ENCODE data around the gene ELF1.

The ELF1 gene

DNA sequence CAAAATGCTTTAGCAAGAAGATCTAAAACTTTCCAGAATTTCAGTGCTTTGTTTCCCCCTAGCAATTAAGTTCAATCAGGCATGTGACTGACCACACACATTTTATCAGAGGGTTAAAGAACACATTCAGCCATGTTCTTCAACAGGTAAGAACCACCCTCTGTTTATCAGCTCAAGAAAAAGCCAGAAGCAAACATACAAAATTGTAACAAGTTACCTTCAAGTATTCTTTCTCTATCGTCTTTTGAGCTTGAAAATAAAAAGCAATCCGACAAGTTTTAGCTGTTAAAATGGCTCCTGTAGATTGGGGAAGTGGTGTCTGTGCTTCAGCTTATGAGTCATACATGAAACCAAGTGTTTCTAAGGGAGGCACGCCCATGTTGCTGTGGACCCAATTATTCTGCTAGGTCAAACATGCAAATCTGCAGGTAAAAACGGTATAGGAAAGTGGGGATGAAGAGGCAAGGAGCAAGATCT, at the start of gene ELF1:
ELF1 (minus strand) TSS at position 306 of the 477 bp plus-strand sequence. CDS start 37,262 bp downstream, outside the sequence.
- H3K36me3 ChIP-seq (ENCODE audit: insufficient read depth, low read length), result peaks cover 6% of the 10 kb centered on the region
- peaks cover 42% of the 10 kb centered on the region for H4K20me1 ChIP-seq (ENCODE audit: insufficient read depth, low read length, poor library complexity, severe bottlenecking)
- H3K27me3 ChIP-seq (ENCODE audit: insufficient read depth, low read length, poor library complexity, severe bottlenecking), result no peaks in the 10 kb centered on the region
- H3F3A ChIP-seq (ENCODE audit: low read depth), result peaks cover 3% of the 10 kb centered on the region; the same call in 1 of the 2 replicates
- peak within 1 kb of the TSS; percentile 75 for H3K4me3 ChIP-seq (ENCODE audit: low read length, poor library complexity, severe bottlenecking)
- peaks cover 98% of the 10 kb centered on the region for H3K79me2 ChIP-seq (ENCODE audit: insufficient read depth, low read length)
- H2AFZ ChIP-seq (ENCODE audit: low read length), result no peak within 1 kb of the TSS
- no peak for TF ChIP-seq EZH2phosphoT487 (IDR thresholded peaks at IDR 0.05; ENCODE audit: borderline replicate concordance)
- TF ChIP-seq, protein P1, sequence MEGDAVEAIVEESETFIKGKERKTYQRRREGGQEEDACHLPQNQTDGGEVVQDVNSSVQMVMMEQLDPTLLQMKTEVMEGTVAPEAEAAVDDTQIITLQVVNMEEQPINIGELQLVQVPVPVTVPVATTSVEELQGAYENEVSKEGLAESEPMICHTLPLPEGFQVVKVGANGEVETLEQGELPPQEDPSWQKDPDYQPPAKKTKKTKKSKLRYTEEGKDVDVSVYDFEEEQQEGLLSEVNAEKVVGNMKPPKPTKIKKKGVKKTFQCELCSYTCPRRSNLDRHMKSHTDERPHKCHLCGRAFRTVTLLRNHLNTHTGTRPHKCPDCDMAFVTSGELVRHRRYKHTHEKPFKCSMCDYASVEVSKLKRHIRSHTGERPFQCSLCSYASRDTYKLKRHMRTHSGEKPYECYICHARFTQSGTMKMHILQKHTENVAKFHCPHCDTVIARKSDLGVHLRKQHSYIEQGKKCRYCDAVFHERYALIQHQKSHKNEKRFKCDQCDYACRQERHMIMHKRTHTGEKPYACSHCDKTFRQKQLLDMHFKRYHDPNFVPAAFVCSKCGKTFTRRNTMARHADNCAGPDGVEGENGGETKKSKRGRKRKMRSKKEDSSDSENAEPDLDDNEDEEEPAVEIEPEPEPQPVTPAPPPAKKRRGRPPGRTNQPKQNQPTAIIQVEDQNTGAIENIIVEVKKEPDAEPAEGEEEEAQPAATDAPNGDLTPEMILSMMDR (conservative IDR thresholded peaks at IDR 0.05; ENCODE audit: low read length), result no peak
- H3K9me2 ChIP-seq (replicated peaks; ENCODE audit: low read depth, low read length), result no peaks in the 10 kb centered on the region
- peak within 1 kb of the TSS; percentile 93 for H3K9ac ChIP-seq (ENCODE audit: low read depth, low read length, poor library complexity, severe bottlenecking)
- peak within 1 kb of the TSS; percentile 71 for H3K4me2 ChIP-seq (ENCODE audit: low read depth, low read length, poor library complexity, severe bottlenecking)
- H3K9me3 ChIP-seq (ENCODE audit: insufficient read depth, low read depth, low read length), result no peaks in the 10 kb centered on the region
- peaks cover 38% of the 10 kb centered on the region for H3K4me1 ChIP-seq (ENCODE audit: insufficient read depth, low read length, poor library complexity, severe bottlenecking)

DNA sequence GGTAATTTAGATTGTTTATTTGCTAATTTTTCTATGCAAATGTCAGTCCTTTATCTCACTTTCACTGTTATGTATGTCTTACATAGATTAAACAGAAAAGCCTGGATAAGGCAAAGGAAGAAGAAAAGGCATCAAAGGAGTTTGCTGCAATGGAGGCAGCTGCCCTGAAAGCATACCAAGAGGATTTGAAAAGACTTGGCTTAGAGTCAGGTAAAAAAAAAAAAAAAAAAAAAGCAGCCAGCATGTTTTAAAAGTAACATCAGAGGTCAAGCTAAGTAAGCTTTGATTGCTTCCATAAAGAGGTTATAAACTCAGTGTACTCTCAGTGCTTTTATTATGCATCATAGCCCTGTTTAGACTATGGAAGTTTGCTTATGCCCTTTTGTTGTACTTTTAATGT, 46.0 kb upstream of the ELF1 start:
- Histone ChIP-seq H3K4me2 (ENCODE audit: low read depth, low read length, poor library complexity, severe bottlenecking) (peak overlapping the region; percentile 93), H3K9me3 (ENCODE audit: insufficient read depth, low read depth, low read length) (no peaks in the 10 kb centered on the region), H3K4me1 (ENCODE audit: insufficient read depth, low read length, poor library complexity, severe bottlenecking) (peaks cover 36% of the 10 kb centered on the region), H3K79me2 (ENCODE audit: insufficient read depth, low read length) (peaks cover 52% of the 10 kb centered on the region), H4K20me1 (ENCODE audit: insufficient read depth, low read length, poor library complexity, severe bottlenecking) (peaks cover 4% of the 10 kb centered on the region), H3K27me3 (ENCODE audit: insufficient read depth, low read length, poor library complexity, severe bottlenecking) (no peaks in the 10 kb centered on the region), H2AFZ (ENCODE audit: low read length) (no peak overlapping the region), H3K36me3 (ENCODE audit: insufficient read depth, low read length) (peaks cover 25% of the 10 kb centered on the region), H3K4me3 (ENCODE audit: low read length, poor library complexity, severe bottlenecking) (peak overlapping the region; percentile 90), H3K9me2 (replicated peaks; ENCODE audit: low read depth, low read length) (no peaks in the 10 kb centered on the region), H3K9ac (ENCODE audit: low read depth, low read length, poor library complexity, severe bottlenecking) (no peak overlapping the region), H3F3A (ENCODE audit: low read depth) (peaks cover 3% of the 10 kb centered on the region; the same call in 1 of the 2 replicates)
- TF ChIP-seq EZH2phosphoT487 (IDR thresholded peaks at IDR 0.05; ENCODE audit: borderline replicate concordance), result no peak
- TF ChIP-seq, protein P1 (conservative IDR thresholded peaks at IDR 0.05; ENCODE audit: low read length), result no peak

DNA sequence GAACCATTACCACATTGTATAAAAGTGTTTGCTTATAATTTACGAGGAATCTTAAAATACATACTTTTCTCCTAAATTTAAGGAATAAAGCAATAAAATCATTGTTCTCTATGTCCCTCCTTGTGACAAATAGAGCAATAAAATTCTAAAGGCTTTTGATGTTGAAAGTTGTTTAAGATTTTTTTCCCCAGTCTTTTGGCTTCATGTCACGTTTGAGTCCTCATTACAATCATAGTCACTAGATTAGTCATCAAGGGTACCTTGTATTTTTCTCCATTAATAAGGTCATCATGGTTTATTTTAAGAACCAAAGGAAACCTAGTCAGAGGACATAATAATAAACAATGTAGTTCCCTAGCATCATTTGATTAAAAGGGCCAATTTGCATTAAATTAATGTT, 45.4 kb upstream of the ELF1 start:
- H3K4me1 ChIP-seq (ENCODE audit: insufficient read depth, low read length, poor library complexity, severe bottlenecking), result peaks cover 36% of the 10 kb centered on the region
- H3K9ac ChIP-seq (ENCODE audit: low read depth, low read length, poor library complexity, severe bottlenecking), result no peak overlapping the region
- H3F3A ChIP-seq (ENCODE audit: low read depth), result peaks cover 3% of the 10 kb centered on the region; the same call in 1 of the 2 replicates
- peak overlapping the region; percentile 93 for H3K4me2 ChIP-seq (ENCODE audit: low read depth, low read length, poor library complexity, severe bottlenecking)
- TF ChIP-seq, protein P1 (conservative IDR thresholded peaks at IDR 0.05; ENCODE audit: low read length), result no peak
- no peak for TF ChIP-seq EZH2phosphoT487 (IDR thresholded peaks at IDR 0.05; ENCODE audit: borderline replicate concordance)
- H3K4me3 ChIP-seq (ENCODE audit: low read length, poor library complexity, severe bottlenecking), result peak overlapping the region; percentile 90
- H3K9me3 ChIP-seq (ENCODE audit: insufficient read depth, low read depth, low read length), result no peaks in the 10 kb centered on the region
- peaks cover 20% of the 10 kb centered on the region for H3K36me3 ChIP-seq (ENCODE audit: insufficient read depth, low read length)
- no peak overlapping the region for H2AFZ ChIP-seq (ENCODE audit: low read length)
- no peaks in the 10 kb centered on the region for H3K9me2 ChIP-seq (replicated peaks; ENCODE audit: low read depth, low read length)
- H3K27me3 ChIP-seq (ENCODE audit: insufficient read depth, low read length, poor library complexity, severe bottlenecking), result no peaks in the 10 kb centered on the region
- peaks cover 58% of the 10 kb centered on the region for H3K79me2 ChIP-seq (ENCODE audit: insufficient read depth, low read length)
- peaks cover 4% of the 10 kb centered on the region for H4K20me1 ChIP-seq (ENCODE audit: insufficient read depth, low read length, poor library complexity, severe bottlenecking)
